ENCODE results near the gene CX3CR1.

CX3CR1 gene

GRCh38 chr3:39226106-39226741, 53.6 kb downstream of the CX3CR1 start:
- in situ Hi-C loops (cut with MboI; ENCODE audit: low sequenced_read_pairs), result no loop called here

GRCh38 chr3:39224288-39224687, 55.5 kb downstream of the CX3CR1 start:
- in situ Hi-C loops (cut with MboI; ENCODE audit: low sequenced_read_pairs), result no loop called here

- in situ Hi-C loops (cut with MboI; ENCODE audit: low sequenced_read_pairs), result no loop called here
Observed at GRCh38 chr3:39222939-39223338, 56.9 kb downstream of the CX3CR1 start.

GRCh38 chr3:39222462-39222861, 57.4 kb downstream of the CX3CR1 start:
- in situ Hi-C loops (cut with MboI; ENCODE audit: low sequenced_read_pairs), result no loop called here

- in situ Hi-C loops (cut with MboI; ENCODE audit: low sequenced_read_pairs), result no loop called here
Observed at GRCh38 chr3:39221141-39221530, 58.7 kb downstream of the CX3CR1 start.

GRCh38 chr3:39220407-39221140, 59.3 kb downstream of the CX3CR1 start:
- in situ Hi-C loops (cut with MboI; ENCODE audit: low sequenced_read_pairs), result no loop called here

- in situ Hi-C loops (cut with MboI; ENCODE audit: low sequenced_read_pairs), result no loop called here
Observed at GRCh38 chr3:39219702-39220101, 60.1 kb downstream of the CX3CR1 start.

GRCh38 chr3:39216176-39216790, 63.6 kb downstream of the CX3CR1 start:
- in situ Hi-C loops (cut with MboI; ENCODE audit: low sequenced_read_pairs), result no loop called here

GRCh38 chr3:39213613-39214012, 66.2 kb downstream of the CX3CR1 start:
- in situ Hi-C loops (cut with MboI; ENCODE audit: low sequenced_read_pairs), result no loop called here

All from hTERT RPE-1 (cell line).